NT2/D1 (cell line): ENCODE data around the gene PRSS21.

ENCODE experiments used
- DNase-seq: peaks from one replicate; pipeline ENCODE4 v3.0.0-alpha.2; 2011; ENCODE audit warnings: low read depth, low spot score
- H3K27me3 ChIP-seq: 2 replicates; pipeline ENCODE4 v1.6.0; 2011; ENCODE audit warnings: mild to moderate bottlenecking; ENCODE audit not compliant: insufficient read length, insufficient read depth
- H3K36me3 ChIP-seq: 2 replicates; pipeline ENCODE4 v1.6.1; 2011; ENCODE audit warnings: mild to moderate bottlenecking, low read length, mixed read lengths; ENCODE audit not compliant: insufficient read depth, insufficient read length
- H3K4me1 ChIP-seq: 2 replicates; pipeline ENCODE4 v1.5.1; 2011; ENCODE audit not compliant: insufficient read depth, insufficient read length
- H3K4me3 ChIP-seq: 2 replicates; pipeline ENCODE4 v1.5.1; 2011; ENCODE audit warnings: low read depth; ENCODE audit not compliant: insufficient read length
- H3K9ac ChIP-seq: 2 replicates; pipeline ENCODE4 v1.6.0; 2011; ENCODE audit warnings: low read depth; ENCODE audit not compliant: insufficient read length
- H3K9me3 ChIP-seq: 2 replicates; pipeline ENCODE4 v1.5.1; 2011; ENCODE audit warnings: mild to moderate bottlenecking, low read length; ENCODE audit not compliant: insufficient read depth
- SUZ12 ChIP-seq: IDR thresholded peaks from 2 replicates; pipeline ENCODE4 v1.6.1; 2011; ENCODE audit not compliant: insufficient read length, insufficient read depth; ENCODE audit errors: extremely low read depth
- YY1 ChIP-seq: IDR thresholded peaks from 2 replicates; pipeline ENCODE4 v1.6.1; 2011; ENCODE audit not compliant: insufficient read length, insufficient read depth
- ZNF274 ChIP-seq: IDR thresholded peaks from 2 replicates; pipeline ENCODE4 v1.6.1; 2011; ENCODE audit warnings: mild to moderate bottlenecking, low read depth, low read length

The PRSS21 gene

DNA sequence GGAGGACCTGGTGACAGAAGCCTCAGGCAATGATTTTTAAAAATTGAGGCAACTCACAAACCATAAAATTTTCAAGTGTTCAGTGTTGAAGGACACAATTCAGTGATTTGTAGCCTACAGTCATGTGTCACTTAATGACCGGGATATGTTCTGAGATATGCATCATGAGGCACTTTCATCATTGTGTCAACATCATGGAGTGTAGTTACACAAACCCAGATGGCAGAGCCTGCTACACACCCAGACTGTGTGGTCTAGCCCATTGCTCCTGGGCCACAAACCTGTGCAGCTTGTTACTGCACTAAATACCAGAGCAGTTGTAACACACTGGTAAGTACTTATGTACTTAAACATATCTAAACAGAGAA, 17.2 kb upstream of the PRSS21 start:
- no peak for DNase-seq
- Histone ChIP-seq H3K4me1 (peaks cover 7% of the 10 kb centered on the region), H3K36me3 (no peaks in the 10 kb centered on the region), H3K4me3 (no peak overlapping the region), H3K27me3 (no peaks in the 10 kb centered on the region), H3K9me3 (peaks cover 21% of the 10 kb centered on the region), H3K9ac (no peak overlapping the region)
- TF ChIP-seq ZNF274, result no peak
- no peak for TF ChIP-seq YY1
- no peak for TF ChIP-seq SUZ12

DNA sequence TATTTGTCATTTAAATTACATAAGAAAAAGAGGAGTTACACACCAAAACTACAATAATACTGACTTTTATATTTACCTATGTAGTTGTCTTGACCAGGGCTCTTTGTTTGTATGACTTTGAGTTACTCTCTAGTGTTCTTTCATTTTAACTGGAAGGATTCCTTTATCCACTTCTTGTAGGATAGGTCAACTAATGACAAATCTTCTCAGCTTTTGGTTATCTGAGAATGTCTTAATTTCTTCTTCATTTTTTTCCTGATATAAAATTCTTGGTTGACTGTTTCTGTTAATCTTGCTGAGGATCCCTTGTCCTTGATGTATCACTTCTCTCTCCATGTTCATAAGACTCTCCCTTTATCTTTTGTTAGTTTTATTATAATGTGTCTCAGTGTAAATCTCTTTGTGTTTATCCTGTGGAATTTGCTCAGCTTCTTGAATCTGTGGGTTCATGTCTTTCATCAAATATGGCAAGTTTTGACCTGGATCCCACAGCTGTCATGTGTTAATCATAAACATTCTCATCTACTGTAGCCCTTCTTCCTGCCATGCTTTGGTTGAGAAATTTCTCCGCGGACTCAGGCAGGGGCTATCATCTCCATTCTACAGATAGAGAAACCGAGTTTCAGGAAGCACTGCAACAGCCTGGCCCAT, 13.4 kb upstream of the PRSS21 start:
- TF ChIP-seq ZNF274 (no peak), YY1 (no peak), SUZ12 (no peak)
- DNase-seq, result no peak
- H3K27me3 ChIP-seq, result peaks cover 4% of the 10 kb centered on the region

GRCh38 chr16:2804728-2805127, 12.3 kb upstream of the PRSS21 start:
- TF ChIP-seq YY1 (no peak), ZNF274 (no peak), SUZ12 (no peak)
- no peaks in the 10 kb centered on the region for H3K36me3 ChIP-seq
- DNase-seq, result no peak
- peaks cover 24% of the 10 kb centered on the region for H3K9me3 ChIP-seq
- H3K27me3 ChIP-seq, result peaks cover 4% of the 10 kb centered on the region
- H3K9ac ChIP-seq, result no peak overlapping the region
- H3K4me3 ChIP-seq, result no peak overlapping the region
- no peaks in the 10 kb centered on the region for H3K4me1 ChIP-seq

More for the DNA sequence above, 13.4 kb upstream of the PRSS21 start:
- Histone ChIP-seq H3K9me3 (peaks cover 24% of the 10 kb centered on the region), H3K9ac (no peak overlapping the region), H3K4me1 (no peaks in the 10 kb centered on the region), H3K4me3 (no peak overlapping the region), H3K36me3 (no peaks in the 10 kb centered on the region)

- Histone ChIP-seq H3K9me3 (peaks cover 24% of the 10 kb centered on the region), H3K27me3 (peaks cover 4% of the 10 kb centered on the region), H3K4me1 (no peaks in the 10 kb centered on the region), H3K9ac (no peak overlapping the region), H3K4me3 (no peak overlapping the region), H3K36me3 (no peaks in the 10 kb centered on the region)
- no peak for TF ChIP-seq ZNF274
- TF ChIP-seq YY1, result no peak
- no peak for TF ChIP-seq SUZ12
- DNase-seq, result no peak
Measured at GRCh38 chr16:2806286-2806685, 10.8 kb upstream of the PRSS21 start.

DNA sequence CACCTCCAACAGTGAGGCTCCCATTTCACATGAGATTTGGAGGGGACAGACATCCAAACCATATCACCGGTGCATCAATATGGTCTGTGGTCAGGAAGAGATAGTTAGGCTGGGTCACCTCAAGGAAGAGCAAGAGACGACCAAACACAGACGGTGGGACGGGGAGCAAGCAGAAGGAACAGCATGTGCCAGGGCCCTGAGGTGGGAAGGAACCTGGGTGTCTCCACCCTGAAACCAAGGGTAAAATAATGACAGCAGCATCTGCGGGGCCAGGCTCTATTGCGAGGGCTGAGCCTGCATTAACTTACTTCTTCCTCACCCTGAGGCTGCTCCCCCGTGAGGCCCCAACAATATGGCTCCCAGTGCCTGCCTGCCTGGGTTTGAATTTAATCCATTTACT, 8.9 kb upstream of the PRSS21 start:
- no peak for DNase-seq
- Histone ChIP-seq H3K9me3 (peaks cover 19% of the 10 kb centered on the region), H3K4me3 (no peak overlapping the region), H3K9ac (no peak overlapping the region), H3K36me3 (no peaks in the 10 kb centered on the region), H3K27me3 (peaks cover 4% of the 10 kb centered on the region), H3K4me1 (peaks cover 7% of the 10 kb centered on the region)
- TF ChIP-seq ZNF274 (no peak), SUZ12 (no peak), YY1 (no peak)

DNA sequence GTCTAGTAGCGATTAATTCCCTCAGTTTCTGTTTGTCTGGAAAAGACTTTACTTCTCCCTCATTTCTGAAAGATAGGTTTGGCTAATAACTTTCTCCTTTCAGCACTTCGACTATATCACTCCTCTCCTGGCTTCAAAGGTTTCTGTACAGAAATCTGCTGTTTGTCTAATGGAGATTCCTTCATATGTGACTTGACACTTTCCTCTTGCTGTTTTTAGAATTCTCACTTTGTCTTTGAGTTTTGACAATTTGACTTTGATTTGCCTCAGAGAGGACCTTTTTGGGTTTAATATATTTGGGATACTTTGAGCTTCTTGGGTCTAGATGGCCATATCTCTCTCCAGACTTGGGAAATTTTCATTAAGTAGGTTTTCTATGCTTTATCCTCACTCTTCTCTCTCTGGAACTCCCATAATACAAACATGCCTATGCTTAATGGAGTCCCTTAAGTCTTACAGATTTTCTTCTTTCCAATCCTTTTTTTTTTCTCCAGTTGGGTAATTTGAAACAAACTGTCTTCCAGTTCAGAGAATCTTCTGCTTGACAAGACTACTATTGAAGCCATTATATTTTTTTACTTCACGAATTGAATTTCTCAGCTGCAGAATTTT, 7.8 kb upstream of the PRSS21 start:
- Histone ChIP-seq H3K9ac (no peak overlapping the region), H3K4me1 (peaks cover 7% of the 10 kb centered on the region), H3K4me3 (no peak overlapping the region), H3K27me3 (peaks cover 4% of the 10 kb centered on the region), H3K36me3 (no peaks in the 10 kb centered on the region), H3K9me3 (peaks cover 8% of the 10 kb centered on the region)
- no peak for DNase-seq
- TF ChIP-seq ZNF274, result no peak
- TF ChIP-seq SUZ12, result no peak
- TF ChIP-seq YY1, result no peak

DNA sequence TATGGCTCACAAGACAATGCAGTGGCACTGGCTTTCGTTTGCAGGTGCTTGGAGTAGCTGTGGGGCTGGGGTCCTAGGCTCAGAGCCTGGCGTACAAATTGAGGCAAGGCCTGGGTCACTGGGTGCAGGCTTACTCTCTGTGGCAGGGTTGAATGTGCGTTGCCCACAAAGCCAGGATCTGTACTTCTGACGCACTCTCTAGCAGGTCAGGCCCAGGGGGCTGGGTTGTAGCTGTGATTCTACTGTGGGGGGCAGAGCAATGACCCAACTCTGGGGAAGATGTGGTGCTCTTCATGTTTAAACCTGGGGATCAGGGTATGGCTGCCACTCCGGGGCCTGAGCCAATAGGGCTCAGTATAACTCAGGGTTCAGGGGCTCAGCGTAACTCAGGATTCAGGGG, 6.4 kb upstream of the PRSS21 start:
- no peak for TF ChIP-seq ZNF274
- no peak for TF ChIP-seq SUZ12
- TF ChIP-seq YY1, result no peak
- no peaks in the 10 kb centered on the region for H3K36me3 ChIP-seq
- no peaks in the 10 kb centered on the region for H3K9me3 ChIP-seq
- peaks cover 16% of the 10 kb centered on the region for H3K4me1 ChIP-seq
- peaks cover 3% of the 10 kb centered on the region for H3K27me3 ChIP-seq
- no peak overlapping the region for H3K4me3 ChIP-seq
- H3K9ac ChIP-seq, result no peak overlapping the region
- DNase-seq, result no peak
